Inferior parietal cortex (tissue), 1 donor: ENCODE data around the gene DDX52.
"Not testable (repeated sequence)": the region's sequence is repeated elsewhere in the genome, so short reads cannot be mapped to it uniquely, and the experiment has no call there.

Source experiments
- DNase-seq: peaks from one replicate; pipeline ENCODE4 v3.0.0-alpha.2; 2016; ENCODE audit errors: extremely low spot score

The DDX52 gene

GRCh38 chr17:37643118-37643766 lies at the start of gene DDX52:
DDX52 (minus strand) TSS chr17:37643446; CDS start chr17:37643420, 26 bp downstream.
- peak; percentile 94 for DNase-seq

DNA sequence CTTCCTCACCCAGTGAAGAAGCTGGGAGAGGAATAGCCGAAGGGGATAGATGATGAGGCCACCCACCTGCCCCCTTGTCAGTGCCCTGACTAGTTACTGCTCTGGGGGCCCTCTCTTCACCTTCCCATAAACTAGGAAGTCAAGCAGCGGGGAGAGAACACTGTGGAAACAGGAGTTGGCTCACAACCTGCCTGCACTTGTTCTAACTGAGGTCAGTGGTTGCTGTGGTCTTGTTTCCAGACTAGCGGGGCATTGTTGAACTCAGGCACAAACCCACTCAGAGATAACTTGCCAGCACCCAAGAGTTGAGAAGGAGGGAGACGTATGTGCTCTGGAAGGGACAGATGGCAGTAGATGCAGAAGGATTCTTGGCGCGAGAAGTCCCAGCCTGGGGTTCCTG lies 48.6 kb upstream of the DDX52 start:
- DNase-seq, result no peak

- DNase-seq, result no peak
Measured at GRCh38 chr17:37689317-37689716, 46.1 kb upstream of the DDX52 start.

DNA sequence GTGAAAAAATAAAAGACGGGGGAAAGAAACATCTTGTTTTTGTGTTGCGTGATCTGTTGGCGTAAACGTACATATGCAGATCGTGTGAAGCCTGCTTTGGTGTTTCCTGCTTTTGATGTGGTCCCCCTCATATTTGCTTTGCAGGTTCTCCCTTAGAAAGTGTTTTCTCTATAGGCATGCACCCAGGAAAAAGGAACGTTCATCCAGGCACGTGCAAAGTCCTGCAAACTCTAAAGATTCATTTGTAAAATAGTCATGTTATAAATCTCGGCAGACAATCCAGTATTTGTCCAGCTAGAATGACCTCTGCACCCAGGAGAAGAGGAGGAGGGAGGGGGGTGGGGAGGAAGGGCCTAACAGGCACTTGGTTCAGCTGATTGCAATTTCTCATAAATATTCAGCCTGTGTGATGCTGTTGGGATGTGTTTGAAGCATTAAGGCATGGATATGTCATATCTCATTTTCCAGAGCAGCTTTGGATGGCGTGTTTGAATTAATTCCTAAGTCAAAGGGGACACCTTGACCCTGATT lies 40.3 kb upstream of the DDX52 start:
- no peak for DNase-seq

DNA sequence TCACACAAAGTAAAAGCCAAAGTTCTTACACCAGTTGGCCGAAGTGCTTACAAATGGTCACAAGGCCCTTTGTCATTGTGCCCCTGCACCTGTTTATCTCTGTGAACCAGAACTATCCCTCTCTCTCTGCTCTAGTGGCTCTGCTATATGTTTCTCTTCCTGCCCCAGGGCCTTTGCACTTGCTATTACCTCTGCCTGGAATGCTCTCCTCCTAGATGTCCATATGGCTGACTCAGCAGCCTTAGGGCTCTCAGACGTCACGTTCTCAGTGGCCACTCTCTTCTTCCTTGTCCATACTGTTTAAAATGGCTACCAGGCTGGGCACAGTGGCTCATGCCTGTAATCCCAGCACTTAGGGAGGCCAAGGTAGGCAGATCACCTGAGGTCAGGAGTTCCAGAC lies 38.8 kb upstream of the DDX52 start:
- no peak for DNase-seq

DNA sequence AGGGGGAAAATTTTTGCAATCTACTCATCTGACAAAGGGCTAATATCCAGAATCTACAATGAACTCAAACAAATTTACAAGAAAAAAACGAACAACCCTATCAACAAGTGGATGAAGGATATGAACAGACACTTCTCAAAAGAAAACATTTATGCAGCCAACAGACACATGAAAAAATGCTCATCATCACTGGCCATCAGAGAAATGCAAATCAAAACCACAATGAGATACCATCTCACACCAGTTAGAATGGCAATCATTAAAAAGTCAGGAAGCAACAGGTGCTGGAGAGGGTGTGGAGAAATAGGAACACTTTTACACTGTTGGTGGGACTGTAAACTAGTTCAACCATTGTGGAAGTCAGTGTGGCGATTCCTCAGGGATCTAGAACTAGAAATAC lies 36.7 kb upstream of the DDX52 start:
- not testable (repeated sequence) for DNase-seq

DNA sequence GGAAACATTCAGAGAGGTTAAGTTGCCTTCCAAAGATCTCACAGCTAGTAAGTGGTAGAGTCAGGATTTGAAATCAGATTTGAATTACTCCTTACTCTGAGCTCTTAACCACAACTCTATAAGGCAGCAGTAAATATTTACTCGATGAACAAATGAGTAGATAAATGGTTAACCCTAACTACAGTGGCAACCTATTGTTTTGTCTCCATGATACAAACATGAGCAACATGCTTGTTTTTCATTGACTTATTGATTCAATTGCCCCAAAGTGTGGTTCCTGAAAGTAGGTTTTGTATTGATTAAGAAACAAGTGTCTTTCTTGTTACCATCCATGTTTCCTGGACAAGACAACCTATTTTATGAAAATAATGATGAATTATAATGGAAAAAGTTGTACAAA lies 34.8 kb upstream of the DDX52 start:
- no peak for DNase-seq

DNA sequence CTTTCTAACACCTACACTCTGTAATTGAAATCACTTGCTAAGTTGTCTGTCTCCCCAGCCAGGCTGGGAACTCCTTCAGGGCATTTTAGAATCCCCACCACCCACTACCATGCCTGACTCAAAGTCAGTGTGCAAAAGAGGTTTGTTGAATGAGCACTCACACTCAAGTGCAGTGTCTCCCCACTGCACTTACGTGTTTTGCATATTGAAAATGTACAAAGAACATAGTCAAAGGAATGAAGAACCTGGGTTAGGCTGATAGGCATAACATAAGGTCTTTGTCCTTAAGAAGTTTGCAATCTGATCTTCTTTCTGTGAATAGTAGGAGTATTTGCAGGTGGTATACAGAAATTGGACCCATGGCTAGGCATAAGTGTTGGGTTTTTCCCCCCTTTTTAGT lies 33.8 kb upstream of the DDX52 start:
- DNase-seq, result no peak

GRCh38 chr17:37676115-37676925 lies 33.1 kb upstream of the DDX52 start:
- no peak for DNase-seq

- DNase-seq, result no peak
Measured at GRCh38 chr17:37674511-37674910, 31.3 kb upstream of the DDX52 start.

DNA sequence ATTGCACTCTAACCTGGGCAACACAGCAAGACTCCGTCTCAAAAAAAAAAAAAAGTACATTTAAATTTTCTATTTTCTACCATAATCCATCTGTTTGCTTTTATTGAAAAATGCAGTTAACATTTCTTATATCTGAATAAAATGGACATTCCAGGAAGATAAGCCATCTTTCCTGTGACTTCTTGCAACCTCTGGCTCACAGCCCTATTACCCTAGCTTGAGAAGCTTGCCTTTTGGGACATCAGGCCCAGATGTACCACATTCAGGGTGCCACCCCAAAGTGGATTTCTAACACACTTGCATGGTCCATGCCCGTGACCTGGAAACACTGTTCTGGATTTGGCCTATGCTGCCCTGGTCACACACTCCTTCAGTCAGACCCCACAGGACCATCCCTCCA lies 30.1 kb upstream of the DDX52 start:
- DNase-seq, result no peak

GRCh38 chr17:37672548-37673078 lies 29.4 kb upstream of the DDX52 start:
- no peak for DNase-seq

DNA sequence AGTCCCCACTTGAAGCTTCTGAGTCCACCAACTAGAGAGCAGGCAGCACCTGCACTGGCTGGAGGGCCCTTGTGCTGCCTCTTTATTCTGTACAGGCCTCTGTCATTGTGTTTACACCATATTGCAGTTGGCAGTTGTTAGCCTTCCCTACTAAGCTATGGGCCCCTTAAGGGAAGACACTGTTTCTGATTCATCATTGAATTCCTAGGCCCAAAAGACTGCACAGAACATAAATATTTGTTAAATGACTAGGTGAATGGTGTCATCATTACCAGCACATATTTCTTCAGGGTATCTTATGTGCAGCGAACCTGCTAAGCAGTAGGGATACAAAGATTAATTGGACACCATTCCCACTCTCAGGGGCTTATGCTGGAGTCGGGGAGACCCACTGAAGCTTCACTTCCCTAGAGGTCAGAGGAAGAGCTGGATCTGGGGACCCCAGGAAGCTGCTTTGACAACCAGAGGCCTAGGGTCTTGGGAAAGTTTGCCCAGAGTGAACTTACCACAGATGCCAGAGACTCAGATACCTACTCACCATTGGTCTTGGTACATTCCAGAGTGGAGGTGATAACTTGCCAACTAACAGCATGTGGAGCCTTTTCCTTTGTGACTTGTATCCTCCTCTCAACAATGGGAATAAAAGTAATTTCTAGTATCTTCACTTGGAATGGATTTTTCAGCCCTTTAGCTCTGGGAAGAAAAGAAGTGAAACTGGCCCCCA lies 28.7 kb upstream of the DDX52 start:
- no peak for DNase-seq

DNA sequence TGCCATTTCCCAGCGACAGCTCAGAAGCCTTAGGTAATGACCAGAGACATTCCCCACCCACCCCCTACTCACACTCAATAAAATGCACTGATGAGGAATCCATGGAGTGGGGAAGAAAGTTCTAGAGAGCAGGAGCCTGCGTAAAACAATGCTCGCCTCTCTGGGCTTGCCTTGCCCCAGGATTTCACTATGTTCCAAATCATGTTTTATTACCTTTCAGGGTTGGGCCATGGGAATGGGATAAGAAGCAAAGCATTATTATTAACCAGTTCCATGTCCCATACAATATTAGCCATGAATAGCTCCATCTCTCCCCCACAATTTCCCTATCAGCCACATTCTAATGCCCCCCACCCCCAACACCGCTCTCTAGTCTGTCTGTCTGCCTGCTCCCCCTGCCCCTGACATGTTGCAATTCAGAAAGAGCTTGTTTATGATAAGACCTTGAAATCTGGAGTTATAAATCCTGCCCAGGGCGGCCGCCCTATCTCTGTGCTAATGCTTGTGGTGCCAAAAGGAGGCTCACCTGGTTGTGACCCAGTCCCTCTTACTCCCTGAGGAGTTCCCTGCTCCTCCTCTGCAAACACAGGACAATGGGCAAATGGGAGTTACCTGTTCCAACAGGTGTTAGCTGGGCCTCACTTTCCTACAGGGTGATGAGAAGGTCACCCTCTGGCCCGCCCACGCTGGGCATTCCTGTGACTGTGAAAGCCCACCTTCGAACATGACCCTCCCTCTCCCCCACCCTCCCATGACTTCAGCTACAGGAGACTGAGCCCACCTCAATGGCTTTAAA lies 28.0 kb upstream of the DDX52 start:
- no peak for DNase-seq

DNA sequence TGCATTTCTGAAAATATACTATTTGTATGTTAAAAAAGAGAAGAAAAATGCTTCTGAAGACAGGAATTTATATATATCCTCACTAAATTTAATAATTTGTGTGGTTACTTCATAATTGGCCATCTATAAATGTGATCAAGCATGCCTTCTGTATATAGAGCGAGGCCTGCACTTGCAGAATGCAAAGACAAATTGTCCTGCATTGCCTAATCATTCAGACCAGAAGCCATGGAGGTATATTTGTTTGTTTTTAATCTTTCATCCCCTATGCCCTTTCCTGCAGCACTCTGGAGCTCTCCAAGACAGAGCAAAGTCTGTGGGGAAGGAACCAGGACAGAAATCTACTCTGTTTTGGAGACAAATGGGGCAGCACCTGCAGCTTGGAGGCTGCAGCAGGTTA lies 23.8 kb upstream of the DDX52 start:
- no peak for DNase-seq

- no peak for DNase-seq
Measured at GRCh38 chr17:37664214-37664613, 21.0 kb upstream of the DDX52 start.

DNA sequence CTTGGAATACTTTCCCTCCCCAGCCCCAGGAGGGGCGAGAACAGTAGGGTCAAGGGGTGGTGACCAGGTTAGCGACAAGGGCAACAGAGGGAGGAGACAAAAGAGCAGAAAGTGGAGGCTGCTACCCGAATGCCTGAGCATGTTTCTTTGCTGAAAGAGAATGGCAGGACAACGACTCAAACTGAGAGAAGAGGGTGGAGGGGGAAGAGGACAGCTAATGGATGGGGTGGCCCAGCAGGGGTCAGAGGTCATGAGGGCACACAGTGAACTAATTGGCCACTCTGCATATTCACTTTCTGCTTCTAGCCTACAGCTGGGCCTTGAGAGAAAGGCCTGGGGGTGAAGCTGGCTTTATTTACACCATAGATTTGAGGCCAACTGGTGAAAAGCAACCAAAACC lies 19.1 kb upstream of the DDX52 start:
- DNase-seq, result no peak

- no peak for DNase-seq
Measured at GRCh38 chr17:37661400-37662014, 18.3 kb upstream of the DDX52 start.

- DNase-seq, result no peak
Measured at GRCh38 chr17:37659925-37660324, 16.7 kb upstream of the DDX52 start.

DNA sequence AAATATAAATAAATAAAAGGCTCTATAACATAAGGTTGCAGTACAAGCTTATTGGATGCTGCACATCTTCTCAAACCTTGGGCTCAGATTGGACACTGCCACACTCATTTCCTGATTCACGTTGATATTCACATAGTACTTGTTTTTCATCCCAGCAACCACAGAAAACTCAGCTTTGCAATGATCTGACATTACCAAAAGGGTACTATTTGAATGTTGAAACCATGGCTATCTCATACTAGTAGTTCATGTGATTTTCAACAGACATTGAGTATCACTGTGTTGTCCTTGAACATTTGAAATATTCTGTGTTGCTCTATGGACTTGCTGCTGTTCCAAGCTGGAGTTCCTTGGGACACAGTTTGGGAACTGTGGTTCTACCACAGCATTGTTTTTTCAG lies 14.0 kb upstream of the DDX52 start:
- DNase-seq, result no peak

- no peak for DNase-seq
Measured at GRCh38 chr17:37651849-37652248, 8.6 kb upstream of the DDX52 start.
